ENCODE data around the gene PRELID1.
A peak's percentile ranks its signal among the peaks of the same experiment; 100 is the strongest.
"Not testable (repeated sequence)": the region's sequence is repeated elsewhere in the genome, so short reads cannot be mapped to it uniquely, and the experiment has no call there.

Gene PRELID1

GRCh38 chr5:177302354-177303110, 1.1 kb upstream of the PRELID1 start:
- TF ChIP-seq CTCF (IDR thresholded peaks at IDR 0.05; ENCODE audit: control extremely low read depth, extremely low read depth, low read depth, missing control alignments): peak; percentile 19
- CTCF ChIA-PET: interaction anchor here (0.8 to 6.4 kb wide), 12 partner anchors 7 to 189 kb away, joined by 3 to 56 read pairs (median 5); partner anchors contain the start of gene MXD3
- POLR2A ChIA-PET: interaction anchor here (1.2 kb wide), 1 partner anchor 10 kb away, joined by 3 read pairs; no protein-coding TSS in a partner anchor
- DNase-seq (ENCODE audit: extremely low spot score): no peak

GRCh38 chr5:177303925-177304391, 359 bp downstream of the PRELID1 start:
- TF ChIP-seq CTCF (IDR thresholded peaks at IDR 0.05; ENCODE audit: control extremely low read depth, extremely low read depth, low read depth, missing control alignments): no peak
- POLR2A ChIA-PET: no interaction called here
- CTCF ChIA-PET: interaction anchor here (0.7 to 2.9 kb wide), 9 partner anchors 8 to 190 kb away, joined by 3 to 8 read pairs (median 4); partner anchors contain the start of gene MXD3
- DNase-seq (ENCODE audit: extremely low spot score): no peak

GRCh38 chr5:177304392-177305119, 957 bp downstream of the PRELID1 start:
- CTCF ChIA-PET: interaction anchor here (0.9 to 1.5 kb wide), 3 partner anchors 13 to 100 kb away, joined by 3 to 4 read pairs (median 3); no protein-coding TSS in a partner anchor
- no peak for TF ChIP-seq CTCF (IDR thresholded peaks at IDR 0.05; ENCODE audit: control extremely low read depth, extremely low read depth, low read depth, missing control alignments)
- POLR2A ChIA-PET: interaction anchor here (0.6 kb wide), 1 partner anchor 194 kb away, joined by 5 read pairs; no protein-coding TSS in a partner anchor
- DNase-seq (ENCODE audit: extremely low spot score): no peak

GRCh38 chr5:177306103-177306640, 2.6 kb downstream of the PRELID1 start:
- CTCF ChIA-PET: interaction anchor here (5.0 to 8.1 kb wide), 2 partner anchors 84 to 148 kb away, joined by 30 to 64 read pairs; no protein-coding TSS in a partner anchor
- DNase-seq (ENCODE audit: extremely low spot score); POLR2A ChIA-PET: not testable (repeated sequence)

- POLR2A ChIA-PET: no interaction called here
- DNase-seq (ENCODE audit: extremely low spot score): no peak
- CTCF ChIA-PET: interaction anchor here (1.0 to 8.1 kb wide), 3 partner anchors 8 to 147 kb away, joined by 4 to 64 read pairs (median 30); no protein-coding TSS in a partner anchor
- no peak for TF ChIP-seq CTCF (IDR thresholded peaks at IDR 0.05; ENCODE audit: control extremely low read depth, extremely low read depth, low read depth, missing control alignments)
These were observed 3.3 kb downstream of the PRELID1 start for GRCh38 chr5:177306674-177307543.

GRCh38 chr5:177307544-177308363, 4.2 kb downstream of the PRELID1 start:
- CTCF ChIA-PET: interaction anchor here (1.0 to 8.1 kb wide), 15 partner anchors 9 to 194 kb away, joined by 4 to 64 read pairs (median 18); partner anchors contain the start of genes F12, PFN3 and PRR7
- no peak for TF ChIP-seq CTCF (IDR thresholded peaks at IDR 0.05; ENCODE audit: control extremely low read depth, extremely low read depth, low read depth, missing control alignments)
- POLR2A ChIA-PET: no interaction called here
- DNase-seq (ENCODE audit: extremely low spot score): no peak

Measured in GM10248 (cell line).